Stomach (tissue), 4 donors: Measurements from ENCODE around the gene NFU1.

Source experiments
- CTCF ChIP-seq, 7 experiments: fragments of 450-650 bp in 4 of 7; fragments of 200-600 bp in 3 of 7; sonication (generic) in 3 of 7; IDR thresholded peaks; one replicate each; pipeline ENCODE4 v1.5.1; 2016 to 2019; ENCODE audit warnings: antibody characterized with exemption in 7 of 7, control low read depth in 2 of 7, mild to moderate bottlenecking in 1 of 7
- EP300 ChIP-seq: sonication (generic); formaldehyde crosslinking; IDR thresholded peaks from one replicate; pipeline ENCODE4 v1.6.1; 2017; ENCODE audit warnings: antibody characterized with exemption
- POLR2A ChIP-seq, 4 donors: fragments of 450-650 bp; IDR thresholded peaks; one replicate each; pipeline ENCODE4 v1.6.1; 2016; ENCODE audit warnings: antibody characterized with exemption in 4 of 4, control low read depth in 2 of 4, mild to moderate bottlenecking in 1 of 4, moderate library complexity in 1 of 4
- POLR2AphosphoS5 ChIP-seq, 3 donors: sonication (generic); formaldehyde crosslinking; IDR thresholded peaks; one replicate each; pipeline ENCODE4 v1.6.1; 2016; ENCODE audit warnings: antibody characterized with exemption in 3 of 3

GRCh38 chr2:69424419-69424818, 12.8 kb downstream of the NFU1 start:
- TF ChIP-seq CTCF (IDR thresholded peaks at IDR 0.05) (no peak), POLR2AphosphoS5 (IDR thresholded peaks at IDR 0.05) (no peak), EP300 (no peak), POLR2A (IDR thresholded peaks at IDR 0.05) (no peak)
